OCI-LY3 (cell line): ENCODE data around the gene MYLK.

ENCODE experiments used
- EZH2phosphoT487 ChIP-seq: fragments of 200-600 bp; shearing (Covaris generic); IDR thresholded peaks from 2 replicates; pipeline ENCODE4 v1.6.1; 2018; ENCODE audit warnings: antibody characterized with exemption, mixed run types, low read depth
- TF ChIP-seq, protein P1 (sequence below): fragments of 200-600, 300-600 bp; sonication (generic); IDR thresholded peaks from 2 replicates; pipeline ENCODE4 v1.5.1; 2014; ENCODE audit warnings: antibody characterized with exemption, low read length, low read depth

DNA sequence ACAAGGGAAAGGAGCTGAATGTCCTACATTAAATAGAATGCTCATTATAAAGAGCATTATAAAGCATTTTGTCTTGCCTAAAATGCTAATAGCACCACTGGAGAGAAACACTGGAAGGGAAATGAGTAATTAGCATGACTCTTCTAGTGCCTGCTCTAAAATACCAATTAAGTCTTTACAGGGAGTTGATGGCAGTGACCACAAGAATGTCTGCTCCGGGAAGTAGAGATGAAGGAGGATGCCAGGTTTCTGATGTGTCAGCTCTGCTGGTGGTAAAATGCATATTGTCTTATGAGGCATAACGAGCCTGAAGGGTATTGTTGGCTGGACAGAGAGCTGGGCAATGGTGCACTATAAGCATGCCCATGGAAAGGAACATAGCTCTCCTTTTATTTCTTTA, 49.5 kb downstream of the MYLK start:
- TF ChIP-seq, protein P1, sequence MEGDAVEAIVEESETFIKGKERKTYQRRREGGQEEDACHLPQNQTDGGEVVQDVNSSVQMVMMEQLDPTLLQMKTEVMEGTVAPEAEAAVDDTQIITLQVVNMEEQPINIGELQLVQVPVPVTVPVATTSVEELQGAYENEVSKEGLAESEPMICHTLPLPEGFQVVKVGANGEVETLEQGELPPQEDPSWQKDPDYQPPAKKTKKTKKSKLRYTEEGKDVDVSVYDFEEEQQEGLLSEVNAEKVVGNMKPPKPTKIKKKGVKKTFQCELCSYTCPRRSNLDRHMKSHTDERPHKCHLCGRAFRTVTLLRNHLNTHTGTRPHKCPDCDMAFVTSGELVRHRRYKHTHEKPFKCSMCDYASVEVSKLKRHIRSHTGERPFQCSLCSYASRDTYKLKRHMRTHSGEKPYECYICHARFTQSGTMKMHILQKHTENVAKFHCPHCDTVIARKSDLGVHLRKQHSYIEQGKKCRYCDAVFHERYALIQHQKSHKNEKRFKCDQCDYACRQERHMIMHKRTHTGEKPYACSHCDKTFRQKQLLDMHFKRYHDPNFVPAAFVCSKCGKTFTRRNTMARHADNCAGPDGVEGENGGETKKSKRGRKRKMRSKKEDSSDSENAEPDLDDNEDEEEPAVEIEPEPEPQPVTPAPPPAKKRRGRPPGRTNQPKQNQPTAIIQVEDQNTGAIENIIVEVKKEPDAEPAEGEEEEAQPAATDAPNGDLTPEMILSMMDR: no peak
- no peak for TF ChIP-seq EZH2phosphoT487
